ENCODE results near the gene LYZL1.

DNA sequence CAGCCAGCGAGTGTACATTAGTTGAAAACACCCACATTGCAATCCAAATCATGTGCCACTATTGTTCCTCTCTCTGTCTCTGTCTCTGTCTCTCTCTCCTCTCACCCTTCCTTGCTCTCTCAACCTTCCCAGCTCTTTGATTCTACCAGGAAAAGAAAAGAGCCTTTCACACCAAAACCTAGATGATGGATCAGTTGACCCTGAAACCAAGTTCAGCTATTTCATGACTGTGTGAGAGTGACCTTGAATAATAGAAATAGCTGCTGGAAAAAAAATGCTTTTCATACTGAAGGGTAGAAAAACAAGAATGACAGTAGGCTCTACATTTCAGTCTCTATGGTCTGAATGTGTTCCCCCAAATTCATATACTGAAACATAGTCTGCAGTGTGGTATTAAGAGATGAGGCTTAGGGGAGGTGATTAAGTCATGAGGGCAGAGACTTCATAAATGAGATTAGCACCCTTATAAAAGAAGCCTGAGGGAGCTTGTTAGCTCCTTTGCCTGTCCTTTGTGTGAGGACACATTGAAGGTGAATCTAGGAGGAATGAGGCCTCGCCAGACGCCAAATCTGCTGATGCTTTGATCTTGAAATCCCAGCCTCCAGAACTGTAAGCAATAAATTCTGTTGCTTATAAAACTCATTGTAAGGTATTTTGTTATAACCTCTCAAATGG is 65.2 kb downstream of the LYZL1 start:
- TF ChIP-seq TARDBP (IDR thresholded peaks at IDR 0.05) (no peak), FOXM1 (IDR thresholded peaks at IDR 0.05; ENCODE audit: borderline replicate concordance) (no peak), FOXA1 (IDR thresholded peaks at IDR 0.05) (no peak), HDGF (IDR thresholded peaks at IDR 0.05; ENCODE audit: borderline replicate concordance) (no peak), FOXK2 (IDR thresholded peaks at IDR 0.05) (no peak), BHLHE40 (IDR thresholded peaks at IDR 0.05; ENCODE audit: borderline replicate concordance) (no peak), ARNT (IDR thresholded peaks at IDR 0.05) (no peak), ELF4 (IDR thresholded peaks at IDR 0.05) (no peak), SUZ12 (IDR thresholded peaks at IDR 0.05) (no peak), SP1 (IDR thresholded peaks at IDR 0.05) (no peak), L3MBTL2 (conservative IDR thresholded peaks at IDR 0.05) (no peak)
- TF ChIP-seq, protein P1, sequence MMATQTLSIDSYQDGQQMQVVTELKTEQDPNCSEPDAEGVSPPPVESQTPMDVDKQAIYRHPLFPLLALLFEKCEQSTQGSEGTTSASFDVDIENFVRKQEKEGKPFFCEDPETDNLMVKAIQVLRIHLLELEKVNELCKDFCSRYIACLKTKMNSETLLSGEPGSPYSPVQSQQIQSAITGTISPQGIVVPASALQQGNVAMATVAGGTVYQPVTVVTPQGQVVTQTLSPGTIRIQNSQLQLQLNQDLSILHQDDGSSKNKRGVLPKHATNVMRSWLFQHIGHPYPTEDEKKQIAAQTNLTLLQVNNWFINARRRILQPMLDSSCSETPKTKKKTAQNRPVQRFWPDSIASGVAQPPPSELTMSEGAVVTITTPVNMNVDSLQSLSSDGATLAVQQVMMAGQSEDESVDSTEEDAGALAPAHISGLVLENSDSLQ (IDR thresholded peaks at IDR 0.05), result no peak
